Measurements from ENCODE around the gene UBXN10.
A peak's percentile ranks its signal among the peaks of the same experiment; 100 is the strongest.
"Not testable (repeated sequence)": the region's sequence is repeated elsewhere in the genome, so short reads cannot be mapped to it uniquely, and the experiment has no call there.

UBXN10 gene

GRCh38 chr1:20229171-20229570 lies 43.3 kb downstream of the UBXN10 start:
- no peak overlapping the region for H3K27ac ChIP-seq
- H3K27me3 ChIP-seq (ENCODE audit: insufficient read depth, low read depth): peaks cover 49% of the 10 kb centered on the region; the same call in 1 of the 2 replicates
- H3K4me3 ChIP-seq (IDR thresholded peaks at IDR 0.05; ENCODE audit: insufficient read depth, low read depth, low read length): no peak overlapping the region
- TF ChIP-seq CTCF (conservative IDR thresholded peaks at IDR 0.05; ENCODE audit: low read depth, low read length): no peak
- H3K4me1 ChIP-seq (ENCODE audit: low read depth, poor library complexity, severe bottlenecking): no peaks in the 10 kb centered on the region
- no peaks in the 10 kb centered on the region for H3K79me2 ChIP-seq (ENCODE audit: insufficient read depth, low read depth)
- H3K9ac ChIP-seq: no peak overlapping the region
- H3K36me3 ChIP-seq (ENCODE audit: insufficient read depth): no peaks in the 10 kb centered on the region
- H2AFZ ChIP-seq (ENCODE audit: low read depth): no peak overlapping the region
- H4K20me1 ChIP-seq (ENCODE audit: insufficient read depth): no peaks in the 10 kb centered on the region
- no peak overlapping the region for H3K4me2 ChIP-seq

GRCh38 chr1:20232564-20232963 lies 46.7 kb downstream of the UBXN10 start:
- H3K79me2 ChIP-seq (ENCODE audit: insufficient read depth, low read depth); H3K36me3 ChIP-seq (ENCODE audit: insufficient read depth); H3K4me2 ChIP-seq; H3K4me3 ChIP-seq (IDR thresholded peaks at IDR 0.05; ENCODE audit: insufficient read depth, low read depth, low read length); H4K20me1 ChIP-seq (ENCODE audit: insufficient read depth); H2AFZ ChIP-seq (ENCODE audit: low read depth); H3K4me1 ChIP-seq (ENCODE audit: low read depth, poor library complexity, severe bottlenecking); H3K27ac ChIP-seq; H3K9ac ChIP-seq: not testable (repeated sequence)
- H3K27me3 ChIP-seq (ENCODE audit: insufficient read depth, low read depth): peaks cover 45% of the 10 kb centered on the region

- Histone ChIP-seq H3K4me3 (IDR thresholded peaks at IDR 0.05; ENCODE audit: insufficient read depth, low read depth, low read length) (no peak overlapping the region), H3K4me2 (no peak overlapping the region), H3K9ac (no peak overlapping the region), H3K36me3 (ENCODE audit: insufficient read depth) (no peaks in the 10 kb centered on the region), H3K27me3 (ENCODE audit: insufficient read depth, low read depth) (peaks cover 47% of the 10 kb centered on the region), H3K4me1 (ENCODE audit: low read depth, poor library complexity, severe bottlenecking) (no peaks in the 10 kb centered on the region), H4K20me1 (ENCODE audit: insufficient read depth) (no peaks in the 10 kb centered on the region), H2AFZ (ENCODE audit: low read depth) (no peak overlapping the region), H3K79me2 (ENCODE audit: insufficient read depth, low read depth) (no peaks in the 10 kb centered on the region), H3K27ac (no peak overlapping the region)
- TF ChIP-seq CTCF (conservative IDR thresholded peaks at IDR 0.05; ENCODE audit: low read depth, low read length): peak; percentile 23; the same call in 1 of the 2 replicates
These were observed 47.5 kb downstream of the UBXN10 start for GRCh38 chr1:20233394-20233793.

GRCh38 chr1:20233866-20234265 lies 48.0 kb downstream of the UBXN10 start:
- no peaks in the 10 kb centered on the region for H3K36me3 ChIP-seq (ENCODE audit: insufficient read depth)
- H2AFZ ChIP-seq (ENCODE audit: low read depth): no peak overlapping the region
- H3K4me2 ChIP-seq: no peak overlapping the region
- H4K20me1 ChIP-seq (ENCODE audit: insufficient read depth): no peaks in the 10 kb centered on the region
- peaks cover 51% of the 10 kb centered on the region for H3K27me3 ChIP-seq (ENCODE audit: insufficient read depth, low read depth)
- no peaks in the 10 kb centered on the region for H3K79me2 ChIP-seq (ENCODE audit: insufficient read depth, low read depth)
- TF ChIP-seq CTCF (conservative IDR thresholded peaks at IDR 0.05; ENCODE audit: low read depth, low read length): no peak
- no peaks in the 10 kb centered on the region for H3K4me1 ChIP-seq (ENCODE audit: low read depth, poor library complexity, severe bottlenecking)
- H3K9ac ChIP-seq: no peak overlapping the region
- H3K27ac ChIP-seq: no peak overlapping the region
- H3K4me3 ChIP-seq (IDR thresholded peaks at IDR 0.05; ENCODE audit: insufficient read depth, low read depth, low read length): no peak overlapping the region

- H3K79me2 ChIP-seq (ENCODE audit: insufficient read depth, low read depth): no peaks in the 10 kb centered on the region
- no peak overlapping the region for H3K4me2 ChIP-seq
- H3K4me3 ChIP-seq (IDR thresholded peaks at IDR 0.05; ENCODE audit: insufficient read depth, low read depth, low read length): no peak overlapping the region
- no peaks in the 10 kb centered on the region for H3K36me3 ChIP-seq (ENCODE audit: insufficient read depth)
- H3K27ac ChIP-seq: no peak overlapping the region
- no peak overlapping the region for H2AFZ ChIP-seq (ENCODE audit: low read depth)
- TF ChIP-seq CTCF (conservative IDR thresholded peaks at IDR 0.05; ENCODE audit: low read depth, low read length): no peak
- no peak overlapping the region for H3K9ac ChIP-seq
- H3K27me3 ChIP-seq (ENCODE audit: insufficient read depth, low read depth): peaks cover 51% of the 10 kb centered on the region
- H3K4me1 ChIP-seq (ENCODE audit: low read depth, poor library complexity, severe bottlenecking): no peaks in the 10 kb centered on the region
- H4K20me1 ChIP-seq (ENCODE audit: insufficient read depth): no peaks in the 10 kb centered on the region
These were observed 49.1 kb downstream of the UBXN10 start for GRCh38 chr1:20234788-20235535.
